Measurements from ENCODE around the gene PELI2.

Gene PELI2

DNA sequence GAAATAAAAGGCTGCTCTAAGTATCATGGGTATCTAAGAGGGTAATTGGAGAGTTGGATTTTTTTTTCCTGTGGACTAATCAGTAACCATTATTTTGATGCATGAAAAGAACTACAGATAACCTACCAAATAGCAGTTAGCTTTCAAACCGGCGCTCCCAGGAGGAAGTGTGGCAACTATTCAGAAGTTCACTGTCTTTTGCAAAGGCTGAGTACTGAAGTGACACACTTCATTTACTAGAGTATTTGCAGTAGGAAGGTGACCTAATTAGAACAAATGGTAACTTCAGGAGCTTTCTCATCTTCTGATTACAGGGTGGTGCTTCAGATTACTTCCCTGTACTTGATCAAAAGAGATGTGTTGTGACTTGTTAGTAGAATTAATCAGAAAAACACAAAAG, 87.7 kb downstream of the PELI2 start:
- DNase-seq (ENCODE audit: low read depth, low spot score), result no peak

GRCh38 chr14:56206596-56206995, 88.4 kb downstream of the PELI2 start:
- no peak for DNase-seq (ENCODE audit: low read depth, low spot score)

DNA sequence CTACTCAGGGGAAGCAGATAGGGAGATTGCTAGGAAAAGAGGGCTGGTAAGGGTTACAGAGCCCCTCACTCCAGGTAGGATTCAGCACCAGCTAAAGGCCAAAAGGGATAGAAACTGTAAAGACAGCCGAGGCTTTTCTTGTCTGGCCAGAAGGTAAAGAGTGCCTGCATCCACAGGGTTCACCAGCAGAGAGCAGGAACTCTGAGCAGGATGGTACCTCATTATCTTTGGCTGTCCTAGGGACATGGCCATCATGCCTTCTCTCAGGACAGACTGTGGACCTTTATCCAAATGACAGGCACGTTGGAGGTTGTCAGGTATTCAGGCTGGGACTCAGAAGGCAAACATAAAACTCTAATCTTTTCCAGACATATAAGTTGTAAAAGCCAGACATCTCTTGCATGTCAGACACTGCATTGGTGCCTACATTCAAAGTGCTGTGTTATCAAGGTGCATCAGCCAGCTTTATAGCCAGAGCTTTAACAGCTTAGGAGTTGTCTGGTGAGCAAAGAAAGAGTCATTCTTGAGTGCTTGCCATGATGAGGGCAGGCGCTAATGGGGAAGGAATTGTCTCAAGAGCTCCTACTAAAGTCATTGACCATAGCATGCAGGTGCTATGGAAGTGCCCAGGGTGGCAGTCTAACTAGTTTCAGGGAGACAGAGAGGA, 89.5 kb downstream of the PELI2 start:
- no peak for DNase-seq (ENCODE audit: low read depth, low spot score)

GRCh38 chr14:56208520-56208919, 90.3 kb downstream of the PELI2 start:
- no peak for DNase-seq (ENCODE audit: low read depth, low spot score)

- DNase-seq (ENCODE audit: low read depth, low spot score), result no peak
Measured at GRCh38 chr14:56210571-56210970, 92.4 kb downstream of the PELI2 start.

DNA sequence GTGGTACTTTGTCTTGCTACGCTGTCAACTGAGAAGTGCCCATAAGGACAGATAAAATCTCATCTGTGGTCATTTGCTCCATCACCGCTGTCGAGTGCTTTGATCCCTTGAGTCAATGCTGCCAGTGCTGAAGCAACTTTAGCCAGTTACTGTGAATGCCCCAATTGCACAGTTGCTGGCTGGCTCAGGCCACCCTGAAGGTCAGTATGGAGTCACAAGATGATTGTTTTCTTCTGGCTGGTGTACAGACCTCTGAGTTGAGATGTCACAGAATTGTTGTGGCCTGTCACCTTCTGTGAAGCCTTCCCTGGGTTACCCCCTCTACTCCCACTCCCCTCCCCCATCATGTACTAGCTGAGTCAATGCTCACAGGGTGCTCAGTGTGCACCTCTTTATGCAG, 92.9 kb downstream of the PELI2 start:
- DNase-seq (ENCODE audit: low read depth, low spot score), result no peak

DNA sequence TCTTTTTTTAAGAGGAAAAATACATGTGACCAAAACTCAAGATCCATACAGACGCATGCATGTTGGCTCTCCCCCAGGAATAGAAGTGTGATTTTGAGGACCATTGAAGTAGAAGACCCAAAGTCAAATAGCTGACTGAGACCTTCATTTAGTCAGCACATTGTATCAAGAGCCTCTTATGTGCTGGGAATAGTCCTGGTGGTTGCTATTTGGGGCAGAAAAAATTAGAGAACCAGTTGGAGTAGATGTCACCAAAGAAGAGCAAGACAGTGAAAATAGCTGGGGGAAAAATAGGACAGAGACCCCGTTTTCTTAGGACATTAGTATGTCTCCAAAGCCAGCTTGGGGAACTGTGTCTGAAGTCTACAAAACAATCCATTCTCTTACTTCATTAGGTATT, 93.6 kb downstream of the PELI2 start:
- no peak for DNase-seq (ENCODE audit: low read depth, low spot score)

GRCh38 chr14:56212521-56212920, 94.3 kb downstream of the PELI2 start:
- DNase-seq (ENCODE audit: low read depth, low spot score), result no peak

- DNase-seq (ENCODE audit: low read depth, low spot score), result no peak
Measured at GRCh38 chr14:56213306-56213705, 95.1 kb downstream of the PELI2 start.

DNA sequence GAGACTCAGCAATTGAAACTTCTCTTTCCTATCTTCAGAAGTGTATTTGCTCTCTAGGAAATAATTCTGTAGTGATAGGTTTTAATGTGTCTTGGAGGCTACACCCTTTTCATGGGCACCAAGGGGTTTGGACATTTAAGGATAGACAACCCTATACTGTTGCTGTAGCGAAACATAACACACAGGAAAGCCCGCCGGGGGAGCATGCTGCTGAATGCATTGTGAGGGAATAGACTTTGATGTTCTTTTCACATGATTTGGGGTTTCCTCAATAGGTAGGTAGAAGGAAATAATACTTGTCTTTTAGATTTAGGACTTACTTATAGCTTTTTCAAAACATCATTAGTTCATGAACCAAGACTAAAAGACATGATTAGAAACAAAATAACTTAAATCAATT, 97.0 kb downstream of the PELI2 start:
- DNase-seq (ENCODE audit: low read depth, low spot score), result no peak

GRCh38 chr14:56216626-56217379, 98.6 kb downstream of the PELI2 start:
- peak; percentile 67 for DNase-seq (ENCODE audit: low read depth, low spot score)

DNA sequence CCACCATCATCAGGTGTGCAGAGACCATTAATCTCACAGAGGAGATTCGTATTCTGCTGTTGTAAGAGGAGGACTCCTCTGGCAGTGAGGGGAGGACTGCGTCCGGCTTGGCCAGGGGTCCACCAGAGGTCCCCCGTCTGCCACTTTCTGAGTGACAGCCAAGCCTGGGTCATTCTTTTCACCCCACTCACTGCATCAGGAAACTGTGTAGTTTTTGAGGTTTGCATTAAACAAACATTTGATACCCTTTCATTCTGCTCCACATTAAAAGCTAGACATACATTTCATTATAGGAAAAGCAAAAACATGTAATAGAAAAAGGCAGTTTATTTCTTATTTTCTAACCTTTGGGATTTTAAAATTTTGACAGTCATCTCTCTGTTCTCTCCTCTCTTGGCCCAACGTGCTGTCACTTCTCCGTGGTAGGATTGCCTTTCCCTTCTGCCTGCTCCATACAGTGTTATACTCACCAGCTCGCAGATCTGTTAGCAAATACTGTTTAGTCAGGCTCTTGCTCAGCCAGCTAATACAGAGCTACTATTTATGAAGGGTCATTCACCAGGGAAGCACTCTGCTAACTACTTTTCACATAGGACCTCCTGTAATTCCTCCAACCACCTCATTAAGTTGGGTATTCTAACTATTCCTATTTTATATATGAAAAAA, 99.3 kb downstream of the PELI2 start:
- no peak for DNase-seq (ENCODE audit: low read depth, low spot score)

- DNase-seq (ENCODE audit: low read depth, low spot score), result no peak
Measured at GRCh38 chr14:56219666-56220413, 101.6 kb downstream of the PELI2 start.

GRCh38 chr14:56221382-56222128, 103.3 kb downstream of the PELI2 start:
- DNase-seq (ENCODE audit: low read depth, low spot score), result no peak

DNA sequence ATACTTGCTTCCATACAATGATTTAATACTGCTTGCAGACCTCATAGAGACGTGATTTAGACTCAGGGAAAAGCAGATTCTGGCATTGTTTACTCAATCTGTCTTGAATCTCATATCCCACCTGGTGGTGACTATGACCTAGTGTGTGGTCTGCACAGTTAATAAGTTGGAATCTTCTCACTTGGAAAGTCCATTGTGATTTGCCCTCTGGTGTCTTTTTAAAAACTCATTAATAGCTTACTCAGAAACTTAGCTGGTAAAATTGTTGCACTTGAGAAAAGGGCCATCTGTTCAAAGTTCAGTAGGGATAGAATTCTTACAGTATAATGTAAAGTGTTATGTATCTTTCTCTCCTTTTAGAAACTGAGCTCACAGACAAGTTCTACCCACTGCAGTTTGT, 106.0 kb downstream of the PELI2 start:
- DNase-seq (ENCODE audit: low read depth, low spot score), result no peak

DNA sequence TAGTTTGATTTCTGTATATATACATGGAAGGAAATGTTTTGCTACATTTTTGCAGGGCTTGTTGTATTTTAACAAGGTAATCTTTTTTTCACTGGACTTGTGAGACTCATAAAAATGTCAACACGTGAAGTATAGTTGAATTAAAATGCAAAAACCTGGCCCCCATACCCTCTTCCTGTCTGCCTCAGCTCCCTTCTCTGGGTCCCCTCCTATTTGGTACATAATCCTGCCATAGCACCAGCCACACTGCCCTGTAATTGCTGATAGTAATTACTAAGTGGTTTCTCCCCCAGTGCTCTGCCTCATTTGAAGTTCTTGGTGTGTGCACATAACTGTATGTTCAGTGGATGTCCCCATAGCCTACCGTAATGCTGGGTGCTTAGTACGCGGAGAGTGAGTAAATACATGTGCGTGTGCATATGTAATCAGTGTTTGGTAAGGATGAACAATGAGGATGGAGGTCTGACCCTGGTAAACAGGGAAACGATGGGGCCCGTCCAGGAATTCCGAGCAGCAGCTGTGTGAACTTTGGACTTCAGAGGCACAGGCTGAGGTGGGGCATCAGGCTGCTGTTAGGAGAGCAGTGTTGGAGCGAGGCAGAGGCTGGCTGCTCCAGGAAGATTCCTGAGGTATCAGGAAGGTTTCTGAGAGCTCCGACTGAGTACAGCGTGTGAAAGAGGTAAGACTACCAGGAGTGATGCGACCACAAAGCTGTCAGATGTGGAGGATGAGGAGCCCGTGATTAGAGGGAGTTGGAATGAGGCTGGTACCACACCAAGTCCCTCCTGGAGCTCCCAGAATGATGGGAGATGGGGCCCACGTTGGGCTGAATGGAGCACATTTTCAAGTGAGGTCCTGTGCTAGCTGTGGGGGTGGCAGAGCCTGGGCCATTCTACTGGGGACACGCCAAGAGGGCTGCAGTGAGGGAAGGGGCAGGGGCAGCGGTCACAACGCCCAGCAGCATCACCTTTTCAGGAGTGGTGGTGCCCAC, 106.8 kb downstream of the PELI2 start:
- DNase-seq (ENCODE audit: low read depth, low spot score), result no peak

DNA sequence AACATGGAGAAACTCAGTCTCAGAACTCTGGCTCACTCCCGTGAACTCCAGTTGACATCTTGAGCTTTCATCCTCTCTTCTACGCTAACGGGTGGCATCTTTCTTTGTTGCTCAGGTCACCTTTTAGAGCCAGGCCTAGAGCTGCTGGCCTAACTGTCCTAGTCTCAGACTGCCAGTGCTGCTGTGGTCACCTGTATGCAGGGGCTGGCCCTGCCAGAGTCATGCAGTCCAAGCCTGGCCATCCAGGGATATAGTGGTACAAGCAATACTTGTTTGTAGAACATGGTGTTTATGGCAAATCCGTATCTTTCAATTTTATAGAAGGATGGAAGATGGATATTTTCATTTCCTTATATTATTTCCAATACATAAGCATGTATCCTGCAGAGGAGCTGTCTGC, 117.2 kb downstream of the PELI2 start:
- DNase-seq (ENCODE audit: low read depth, low spot score), result no peak

- no peak for DNase-seq (ENCODE audit: low read depth, low spot score)
Measured at GRCh38 chr14:56237398-56237797, 119.2 kb downstream of the PELI2 start.

DNA sequence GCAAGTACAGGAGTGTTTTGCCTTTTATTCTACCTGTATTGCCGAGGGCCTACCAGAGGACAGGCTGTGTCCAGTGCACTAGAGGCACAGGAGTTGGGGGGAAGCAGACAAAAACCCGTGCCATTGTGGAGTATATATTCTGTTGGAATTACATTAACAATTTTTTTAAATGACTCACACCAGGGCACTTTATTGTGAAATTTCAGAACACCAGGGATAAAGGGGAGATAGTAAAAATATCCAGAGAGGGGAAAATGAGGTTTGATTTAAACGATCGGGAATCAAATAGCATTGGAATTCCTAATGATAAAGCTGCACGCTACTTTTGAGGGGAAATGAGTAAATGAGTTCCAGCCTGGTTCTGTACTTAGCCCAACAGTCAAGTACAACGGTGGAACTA, 123.2 kb downstream of the PELI2 start:
- DNase-seq (ENCODE audit: low read depth, low spot score), result no peak

DNA sequence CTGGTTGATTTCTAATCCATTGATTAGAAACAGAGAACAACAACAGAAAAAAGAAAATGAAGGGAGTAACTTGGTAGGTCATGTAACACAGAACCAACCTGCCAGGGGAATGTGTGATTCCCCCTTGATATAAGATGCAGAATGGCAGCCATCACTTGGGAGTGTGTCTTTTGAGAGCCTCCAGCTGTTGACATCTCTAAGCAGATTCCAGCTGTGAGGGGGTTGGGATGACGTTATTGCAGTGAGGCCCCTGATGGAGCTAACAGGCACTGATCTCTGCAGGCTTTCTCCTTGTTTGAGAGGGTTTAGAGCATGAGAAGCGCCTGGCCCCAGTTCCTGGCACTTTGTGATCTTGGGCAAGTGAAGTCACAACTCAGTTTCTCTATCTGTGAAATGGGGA, 124.9 kb downstream of the PELI2 start:
- DNase-seq (ENCODE audit: low read depth, low spot score), result no peak
